ENCODE data around the gene TRMU.

- no peak for TF ChIP-seq CTCF (IDR thresholded peaks at IDR 0.05; ENCODE audit: control extremely low read depth in 1 of 3, insufficient read depth in 1 of 3, low read depth in 1 of 3, low read length in 3 of 3)
- no peak for TF ChIP-seq EZH2 (IDR thresholded peaks at IDR 0.05; ENCODE audit: low read depth, low read length, severe bottlenecking)
- TF ChIP-seq POLR2A (IDR thresholded peaks at IDR 0.05; ENCODE audit: control extremely low read depth in 1 of 2, low read depth in 2 of 2, low read length in 2 of 2), result no peak
- no peak for TF ChIP-seq MAX (IDR thresholded peaks at IDR 0.05)
- no peak for TF ChIP-seq POLR2AphosphoS5 (IDR thresholded peaks at IDR 0.05; ENCODE audit: low read depth, low read length)
- no peak for TF ChIP-seq USF2 (IDR thresholded peaks at IDR 0.05; ENCODE audit: low read length)
- no peak for TF ChIP-seq E2F6 (IDR thresholded peaks at IDR 0.05)
- no peak for TF ChIP-seq EP300 (IDR thresholded peaks at IDR 0.05; ENCODE audit: borderline replicate concordance in 1 of 2, low read depth in 2 of 2, low read length in 2 of 2)
- no peak for TF ChIP-seq RFX5 (IDR thresholded peaks at IDR 0.05; ENCODE audit: borderline replicate concordance, low read depth, low read length)
- no peak for TF ChIP-seq TAF1 (IDR thresholded peaks at IDR 0.05; ENCODE audit: low read depth, low read length)
- no peak for TF ChIP-seq ATF3 (IDR thresholded peaks at IDR 0.05; ENCODE audit: insufficient read depth, low read depth, low read length)
- TF ChIP-seq JUN (IDR thresholded peaks at IDR 0.05; ENCODE audit: low read depth, low read length), result no peak
- TF ChIP-seq KDM1A (IDR thresholded peaks at IDR 0.05; ENCODE audit: borderline replicate concordance, low read length), result no peak
- TF ChIP-seq CEBPB (IDR thresholded peaks at IDR 0.05; ENCODE audit: low read depth, low read length), result no peak
Measured at GRCh38 chr22:46362203-46362933, 26.9 kb downstream of the TRMU start.
